Measurements from ENCODE around the gene TYW1. TPM values are rescaled to one million over a fixed set of nuclear protein-coding genes. Genes with fewer than 3 reads are reported as not detected.
"Not testable (repeated sequence)": the region's sequence is repeated elsewhere in the genome, so short reads cannot be mapped to it uniquely, and the experiment has no call there.

Gene TYW1
- total and polyA plus RNA-seq, 2 experiments from 2014 or later: 13.8 to 18.5 TPM

DNA sequence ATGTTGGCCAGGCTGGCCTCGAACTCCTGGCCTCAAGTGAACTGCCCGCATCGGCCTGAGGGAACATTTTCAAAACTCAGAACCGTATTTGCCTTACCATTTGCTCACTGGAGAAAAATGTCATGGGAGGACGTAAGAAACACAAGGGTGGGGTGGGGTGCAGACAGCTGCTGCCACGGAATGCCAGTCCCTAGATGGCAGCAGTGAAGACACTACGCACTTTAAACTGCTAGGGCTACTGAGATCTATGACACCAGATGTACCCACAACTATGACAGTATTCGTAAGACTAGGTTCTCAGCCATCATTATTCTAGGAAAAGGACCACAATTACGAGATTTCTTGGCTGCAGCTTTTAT, 2.0 kb upstream of the TYW1 start:
- WGBS (ENCODE audit: low lambda C conversion rate, missing lambda C conversion rate): 5% methylated on average over 9 of the region's 9 CpGs
- peak; percentile 74 for DNase-seq (ENCODE audit: low spot score)
- H3K36me3 ChIP-seq (replicated peaks; ENCODE audit: insufficient read depth, low read depth); H3K4me1 ChIP-seq (ENCODE audit: insufficient read depth); H3K27me3 ChIP-seq; H3K9me2 ChIP-seq (replicated peaks; ENCODE audit: insufficient read depth); H3K9me3 ChIP-seq (ENCODE audit: low read depth); H4K20me1 ChIP-seq (ENCODE audit: insufficient read depth, poor library complexity, severe bottlenecking): not testable (repeated sequence)
- peak overlapping the region; percentile 46 for H2AFZ ChIP-seq
- peak overlapping the region; percentile 44 for H3K4me3 ChIP-seq
- TF ChIP-seq, protein P1, sequence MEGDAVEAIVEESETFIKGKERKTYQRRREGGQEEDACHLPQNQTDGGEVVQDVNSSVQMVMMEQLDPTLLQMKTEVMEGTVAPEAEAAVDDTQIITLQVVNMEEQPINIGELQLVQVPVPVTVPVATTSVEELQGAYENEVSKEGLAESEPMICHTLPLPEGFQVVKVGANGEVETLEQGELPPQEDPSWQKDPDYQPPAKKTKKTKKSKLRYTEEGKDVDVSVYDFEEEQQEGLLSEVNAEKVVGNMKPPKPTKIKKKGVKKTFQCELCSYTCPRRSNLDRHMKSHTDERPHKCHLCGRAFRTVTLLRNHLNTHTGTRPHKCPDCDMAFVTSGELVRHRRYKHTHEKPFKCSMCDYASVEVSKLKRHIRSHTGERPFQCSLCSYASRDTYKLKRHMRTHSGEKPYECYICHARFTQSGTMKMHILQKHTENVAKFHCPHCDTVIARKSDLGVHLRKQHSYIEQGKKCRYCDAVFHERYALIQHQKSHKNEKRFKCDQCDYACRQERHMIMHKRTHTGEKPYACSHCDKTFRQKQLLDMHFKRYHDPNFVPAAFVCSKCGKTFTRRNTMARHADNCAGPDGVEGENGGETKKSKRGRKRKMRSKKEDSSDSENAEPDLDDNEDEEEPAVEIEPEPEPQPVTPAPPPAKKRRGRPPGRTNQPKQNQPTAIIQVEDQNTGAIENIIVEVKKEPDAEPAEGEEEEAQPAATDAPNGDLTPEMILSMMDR (IDR thresholded peaks at IDR 0.05; ENCODE audit: poor library complexity): peak; percentile 39
- H3K27ac ChIP-seq: peak overlapping the region; percentile 97
- peaks cover 19% of the 10 kb centered on the region for H3K79me2 ChIP-seq
- H3K4me2 ChIP-seq: peak overlapping the region; percentile 70

DNA sequence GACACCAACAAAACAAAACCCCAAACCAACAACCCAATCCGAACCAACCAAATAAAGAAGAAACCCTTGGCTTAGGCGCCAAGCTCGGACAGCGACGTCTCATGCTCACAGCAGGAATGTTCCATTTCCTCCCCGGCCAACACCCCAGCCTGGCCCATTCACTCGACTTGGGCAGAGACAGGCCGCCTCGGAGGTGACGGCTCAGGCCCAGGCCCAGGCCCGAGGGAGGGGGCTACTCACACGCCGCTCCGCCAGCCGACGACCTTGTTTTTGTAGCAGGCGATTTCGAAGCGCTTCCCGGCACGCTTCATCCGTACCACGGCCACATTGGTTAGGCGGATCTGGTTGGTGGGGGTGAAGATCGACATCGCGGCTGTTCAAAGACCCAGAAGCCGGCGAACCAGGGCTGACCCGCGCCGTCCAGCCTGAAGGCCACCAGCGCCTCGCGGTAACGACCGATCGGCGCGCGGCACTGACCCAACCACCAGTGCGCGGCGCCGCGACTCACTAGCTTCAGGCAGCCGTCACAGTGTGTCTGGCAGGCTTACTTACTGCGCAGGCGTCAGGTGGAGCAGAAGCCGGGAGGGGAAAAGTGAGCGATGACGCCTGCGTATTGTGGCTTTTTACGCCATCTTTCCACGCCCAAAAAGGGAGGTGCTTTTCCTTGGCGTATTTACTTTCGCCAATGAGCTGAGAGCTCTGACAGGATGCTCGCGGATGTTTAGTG, 1.4 kb upstream of the TYW1 start, which contains the start of gene SBDS:
Gene SBDS (minus strand): TSS at position 537 of the 727 bp plus-strand sequence. CDS start 169 bp downstream, at position 368.
- H3K36me3 ChIP-seq (replicated peaks; ENCODE audit: insufficient read depth, low read depth): not testable (repeated sequence)

DNA sequence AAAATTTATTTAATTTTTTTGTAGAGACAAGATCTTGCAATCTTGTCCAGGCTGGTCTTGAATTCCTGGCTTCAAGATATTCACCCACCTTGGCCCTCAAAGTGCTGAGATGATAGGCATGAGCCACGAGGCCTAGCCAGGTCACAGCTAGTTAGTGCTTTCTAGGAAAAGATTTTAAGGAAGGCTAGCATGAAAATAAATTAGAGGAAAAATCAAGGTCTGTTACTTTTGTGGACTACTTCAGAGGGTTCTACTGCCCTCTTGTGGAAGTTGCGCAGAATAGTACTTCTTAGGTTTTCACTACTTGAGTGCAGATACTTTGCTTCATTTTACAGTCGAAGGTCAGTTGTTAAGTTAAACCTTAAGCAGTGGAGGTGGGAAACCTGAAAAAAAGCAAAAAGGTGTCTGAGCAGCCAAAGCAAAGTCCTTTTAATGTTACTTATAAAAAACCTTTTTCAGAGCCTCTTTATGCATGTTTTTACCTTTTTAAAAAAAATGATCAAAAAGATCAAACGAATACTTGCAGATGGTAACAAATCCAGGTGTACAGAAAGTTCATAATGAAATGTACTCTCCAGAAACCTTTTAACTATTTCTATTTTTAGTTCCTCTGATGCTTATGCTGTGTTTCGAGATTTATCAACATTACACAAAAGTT, 4.1 kb downstream of the TYW1 start:
- 51% methylated on average over 4 of the region's 5 CpGs for WGBS (ENCODE audit: low lambda C conversion rate, missing lambda C conversion rate)
- H4K20me1 ChIP-seq (ENCODE audit: insufficient read depth, poor library complexity, severe bottlenecking); H3K9me2 ChIP-seq (replicated peaks; ENCODE audit: insufficient read depth); H3K27me3 ChIP-seq; H3K4me3 ChIP-seq; H3K4me2 ChIP-seq; H3K4me1 ChIP-seq (ENCODE audit: insufficient read depth); DNase-seq (ENCODE audit: low spot score); H2AFZ ChIP-seq; H3K27ac ChIP-seq; H3K36me3 ChIP-seq (replicated peaks; ENCODE audit: insufficient read depth, low read depth); H3K9me3 ChIP-seq (ENCODE audit: low read depth): not testable (repeated sequence)
- H3K79me2 ChIP-seq: peaks cover 11% of the 10 kb centered on the region
- TF ChIP-seq, protein P1 (IDR thresholded peaks at IDR 0.05; ENCODE audit: poor library complexity): peak; percentile 43

More for the DNA sequence above, 1.4 kb upstream of the TYW1 start, which contains the start of gene SBDS:
- not testable (repeated sequence) for H3K9me3 ChIP-seq (ENCODE audit: low read depth); H3K27me3 ChIP-seq; H3K4me1 ChIP-seq (ENCODE audit: insufficient read depth); H3K9me2 ChIP-seq (replicated peaks; ENCODE audit: insufficient read depth); H4K20me1 ChIP-seq (ENCODE audit: insufficient read depth, poor library complexity, severe bottlenecking)
- DNase-seq (ENCODE audit: low spot score): peak; percentile 97
- H3K79me2 ChIP-seq: peaks cover 19% of the 10 kb centered on the region
- peak within 1 kb of the TSS; percentile 44 for H3K4me3 ChIP-seq
- peak within 1 kb of the TSS; percentile 78 for H3K4me2 ChIP-seq
- peak within 1 kb of the TSS; percentile 97 for H3K27ac ChIP-seq
- peak within 1 kb of the TSS; percentile 46 for H2AFZ ChIP-seq
- WGBS (ENCODE audit: low lambda C conversion rate, missing lambda C conversion rate): under 1% methylated on average over 50 of the region's 59 CpGs

DNA sequence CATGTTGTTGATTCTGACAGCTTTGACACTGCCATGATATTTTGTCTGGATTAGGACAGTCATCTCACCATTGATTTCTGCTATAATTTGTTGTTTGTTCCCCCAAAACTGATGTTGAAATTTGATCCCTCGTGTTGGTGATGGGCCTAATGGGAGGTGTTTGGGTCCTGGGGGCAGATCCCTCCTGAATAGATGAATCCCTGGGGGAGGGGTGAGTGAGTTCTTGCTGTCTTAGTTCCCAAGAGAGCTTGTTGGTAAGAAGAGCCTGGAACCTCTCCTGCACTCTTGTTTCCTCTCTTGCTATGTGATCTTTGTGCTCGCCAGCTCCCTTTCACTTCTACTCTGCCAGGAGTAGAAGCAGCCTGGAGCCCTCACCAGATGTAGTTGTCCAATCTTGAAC, 7.5 kb downstream of the TYW1 start:
- WGBS (ENCODE audit: low lambda C conversion rate, missing lambda C conversion rate): 94% methylated on average over 2 of the region's 2 CpGs
- H3K9me2 ChIP-seq (replicated peaks; ENCODE audit: insufficient read depth); H4K20me1 ChIP-seq (ENCODE audit: insufficient read depth, poor library complexity, severe bottlenecking); DNase-seq (ENCODE audit: low spot score); H2AFZ ChIP-seq; H3K36me3 ChIP-seq (replicated peaks; ENCODE audit: insufficient read depth, low read depth); H3K4me2 ChIP-seq; H3K27me3 ChIP-seq; H3K9me3 ChIP-seq (ENCODE audit: low read depth); H3K79me2 ChIP-seq; H3K4me3 ChIP-seq; H3K27ac ChIP-seq; H3K4me1 ChIP-seq (ENCODE audit: insufficient read depth): not testable (repeated sequence)

All from hepatocyte (in vitro differentiated cells).